Activated CD4-positive, alpha-beta T cell treated with anti-CD3 and anti-CD28 coated beads, Interleukin-2, amount 50 U/mL, for 4 hours (primary cell): ENCODE measurements around the gene DPH7.
"Not testable (repeated sequence)": the region's sequence is repeated elsewhere in the genome, so short reads cannot be mapped to it uniquely, and the experiment has no call there.

Experiments
- DNase-seq, 2 experiments: peaks; one replicate each; pipeline ENCODE4 v3.0.0-alpha.2; 2020

Gene DPH7

DNA sequence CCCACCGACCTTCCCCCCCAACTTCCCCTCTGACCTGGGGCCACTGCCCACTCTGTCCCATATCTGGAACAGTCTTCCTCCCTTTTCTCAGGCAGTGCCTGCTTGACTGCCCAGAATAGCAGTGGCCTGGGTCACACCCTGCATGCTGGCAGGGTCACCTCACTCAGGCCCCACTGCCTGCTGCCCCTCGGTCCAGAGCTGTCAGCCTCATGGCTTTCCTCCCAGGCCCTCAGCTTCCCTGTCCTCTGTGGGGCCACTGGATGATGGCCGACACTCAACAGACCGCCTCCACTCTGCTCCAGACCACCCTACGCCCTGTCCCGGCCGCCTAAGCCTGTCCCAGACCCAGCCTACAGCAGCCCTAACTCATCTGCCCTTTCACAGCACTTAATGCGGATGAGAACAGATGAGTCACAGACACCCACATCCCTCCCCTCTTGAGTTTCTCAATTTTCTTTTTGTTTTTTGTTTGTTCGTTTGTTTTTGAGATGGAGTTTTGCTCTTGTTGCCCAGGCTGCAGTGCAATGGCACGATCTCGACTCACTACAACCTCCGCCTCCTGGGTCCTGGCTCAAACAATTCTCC lies 34.5 kb downstream of the DPH7 start:
- DNase-seq = no peak

DNA sequence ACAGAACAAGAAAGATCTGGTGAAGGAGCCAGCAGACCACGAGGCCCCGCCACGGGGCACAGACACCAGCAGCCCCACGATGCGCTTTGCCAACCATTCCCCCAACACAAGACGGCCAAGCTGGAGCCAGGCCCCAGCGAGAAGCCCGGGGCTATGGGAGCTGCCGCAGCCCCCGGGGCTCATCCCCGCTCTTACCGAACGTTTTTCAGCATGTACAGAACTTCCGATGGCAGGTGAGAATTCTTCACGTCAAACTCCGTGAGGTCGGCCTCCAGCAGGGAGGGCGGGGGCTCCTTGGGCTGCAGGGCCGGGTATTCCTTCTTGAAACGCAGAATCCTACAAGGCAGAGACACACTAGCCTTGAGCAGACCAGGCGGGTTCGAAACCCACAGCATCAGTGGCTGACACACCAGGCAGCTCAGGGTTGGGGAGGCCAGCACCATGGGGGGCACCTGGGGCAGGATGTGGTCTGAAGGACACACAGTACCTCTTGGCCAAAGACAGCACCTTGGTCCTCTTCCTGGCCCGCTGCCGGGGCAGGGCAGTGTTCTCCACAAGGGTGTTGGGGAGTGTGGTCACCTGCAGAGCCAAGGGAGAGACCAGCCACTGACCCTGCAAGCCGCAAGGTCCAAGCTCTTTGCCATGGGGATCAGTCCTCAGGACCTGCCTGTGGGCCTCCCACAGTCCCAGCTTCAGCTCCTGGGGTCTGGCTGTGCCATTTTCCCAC lies 35.3 kb downstream of the DPH7 start:
- no peak for DNase-seq

DNA sequence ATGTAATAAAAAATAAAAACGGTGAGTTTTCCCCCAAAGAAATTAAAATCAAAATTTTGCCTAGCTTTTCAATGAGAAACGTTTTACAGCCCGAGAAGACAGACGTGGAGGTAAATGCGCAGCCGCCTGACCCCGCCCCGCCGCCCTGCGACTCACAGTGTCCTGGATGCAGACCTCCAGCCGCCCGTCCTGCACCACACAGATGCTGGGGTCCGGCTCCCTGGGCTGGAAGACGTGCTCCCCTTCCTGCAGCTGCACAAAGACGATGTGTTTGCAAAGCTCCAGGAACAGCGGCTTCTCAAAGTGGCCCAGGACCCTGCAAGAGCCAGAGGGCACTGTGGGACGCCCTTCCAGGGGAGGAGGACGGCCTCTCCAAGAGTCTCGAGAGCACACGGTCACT lies 36.2 kb downstream of the DPH7 start:
- DNase-seq = no peak

DNA sequence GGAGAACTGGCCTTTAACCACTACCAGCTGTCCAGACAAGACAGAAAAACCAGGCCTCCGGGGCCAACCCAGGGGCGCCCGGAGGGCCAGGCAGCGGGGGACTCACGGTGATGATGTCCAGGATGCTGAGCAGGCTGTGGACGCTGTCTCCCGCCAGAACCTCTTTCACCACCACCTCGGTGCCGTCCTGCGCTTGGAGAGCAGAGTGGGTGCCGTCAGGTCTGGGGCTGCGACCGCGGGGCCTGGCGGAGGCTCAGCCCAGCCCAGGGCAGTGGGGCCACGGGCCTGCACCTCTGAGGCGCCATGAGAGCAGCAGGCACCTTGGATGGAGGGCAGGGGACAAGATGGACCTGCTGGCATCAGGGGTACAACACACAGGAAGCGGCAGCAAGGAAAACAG lies 38.2 kb downstream of the DPH7 start:
- no peak for DNase-seq

DNA sequence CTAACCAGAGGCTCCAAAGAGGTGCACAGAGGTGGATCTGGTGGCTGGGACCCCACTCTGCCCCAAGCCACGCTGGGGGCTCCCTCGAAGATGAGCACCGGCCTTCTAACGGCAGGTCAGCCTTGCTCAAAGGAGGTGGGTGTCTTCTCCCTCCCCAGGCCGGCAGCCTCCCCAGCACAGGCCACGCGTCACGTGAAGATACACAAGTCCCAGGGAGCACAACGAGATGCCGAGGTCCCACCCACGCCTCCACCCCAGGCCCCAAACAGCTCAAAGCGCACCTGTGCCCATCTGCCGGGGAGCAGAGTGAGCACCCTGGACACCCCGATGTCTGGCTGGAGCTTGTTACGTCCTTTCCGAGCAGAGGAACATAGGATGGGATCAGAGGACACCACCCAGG lies 40.7 kb downstream of the DPH7 start:
- no peak for DNase-seq

DNA sequence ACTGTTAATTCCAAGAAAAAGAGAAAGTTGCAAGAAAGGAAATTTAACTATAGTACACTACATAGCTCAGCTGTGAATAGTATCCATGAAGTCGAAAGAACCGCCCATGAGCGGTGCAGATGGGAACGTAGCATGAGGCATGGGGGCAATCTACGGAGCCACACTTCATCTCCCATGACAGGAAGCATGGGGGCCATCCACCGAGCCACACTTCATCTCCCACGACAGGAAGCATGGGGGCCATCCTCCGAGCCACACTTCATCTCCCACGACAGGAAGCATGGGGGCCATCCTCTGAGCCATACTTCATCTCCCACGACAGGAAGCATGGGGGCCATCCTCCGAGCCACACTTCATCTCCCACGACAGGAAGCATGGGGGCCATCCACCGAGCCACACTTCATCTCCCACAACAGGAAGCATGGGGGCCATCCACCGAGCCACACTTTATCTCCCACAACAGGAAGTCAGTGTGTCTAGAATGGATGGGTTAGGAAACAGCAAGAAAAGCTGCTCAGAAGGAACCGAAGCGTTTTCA lies 42.1 kb downstream of the DPH7 start:
- DNase-seq = not testable (repeated sequence)

DNA sequence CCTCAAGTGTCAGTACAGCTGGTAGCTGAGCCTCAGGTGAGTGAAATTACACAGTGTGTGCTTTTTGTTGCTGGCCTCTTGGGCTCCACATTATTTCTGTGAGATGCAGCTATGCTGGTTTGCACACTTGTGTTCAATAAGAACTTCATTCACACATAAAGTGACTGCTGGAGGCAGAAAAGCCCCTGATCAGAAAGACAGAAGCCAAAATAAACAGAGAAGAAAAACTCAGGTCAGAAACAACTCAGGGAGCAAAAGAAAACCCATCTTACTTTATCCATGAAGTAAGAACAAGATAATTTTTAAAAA lies 43.7 kb downstream of the DPH7 start:
- DNase-seq = no peak

DNA sequence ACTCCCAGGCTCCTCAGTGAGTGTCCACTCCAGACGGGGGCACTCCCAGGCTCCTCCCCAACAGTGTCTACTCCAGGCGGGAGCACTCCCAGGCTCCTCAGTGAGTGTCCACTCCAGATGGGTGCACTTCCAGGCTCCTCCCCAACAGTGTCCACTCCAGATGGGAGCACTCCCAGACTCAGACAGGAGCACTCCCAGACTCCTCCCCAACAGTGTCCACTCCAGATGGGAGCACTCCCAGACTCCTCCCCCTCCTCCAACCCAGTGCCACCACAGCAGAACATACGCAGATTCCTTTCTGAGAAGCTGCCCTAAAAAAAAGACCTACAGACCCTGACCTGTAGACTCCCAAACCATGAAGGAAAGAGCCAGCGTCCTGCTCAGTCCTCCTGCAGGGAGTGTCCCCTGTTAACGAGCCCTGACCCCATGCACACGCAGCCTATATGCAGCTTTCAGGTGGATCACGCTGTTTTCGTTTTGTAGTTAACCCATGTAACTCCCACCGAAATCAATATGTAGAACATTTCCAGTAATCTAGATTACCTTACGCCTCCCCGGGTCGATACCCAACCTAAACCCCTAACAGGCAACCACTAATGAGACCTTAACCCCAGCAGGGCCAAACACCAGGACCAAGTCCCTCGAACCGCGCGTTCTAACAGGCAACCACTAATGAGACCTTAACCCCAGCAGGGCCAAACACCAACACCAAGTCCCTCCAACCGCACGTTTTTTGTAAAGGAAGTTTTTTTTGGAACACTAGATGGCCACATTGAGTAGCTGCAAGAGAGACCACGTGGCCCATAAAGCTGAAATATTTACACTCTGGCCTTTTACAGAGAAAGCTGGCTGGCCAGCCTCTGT lies 44.2 kb downstream of the DPH7 start:
- no peak for DNase-seq

DNA sequence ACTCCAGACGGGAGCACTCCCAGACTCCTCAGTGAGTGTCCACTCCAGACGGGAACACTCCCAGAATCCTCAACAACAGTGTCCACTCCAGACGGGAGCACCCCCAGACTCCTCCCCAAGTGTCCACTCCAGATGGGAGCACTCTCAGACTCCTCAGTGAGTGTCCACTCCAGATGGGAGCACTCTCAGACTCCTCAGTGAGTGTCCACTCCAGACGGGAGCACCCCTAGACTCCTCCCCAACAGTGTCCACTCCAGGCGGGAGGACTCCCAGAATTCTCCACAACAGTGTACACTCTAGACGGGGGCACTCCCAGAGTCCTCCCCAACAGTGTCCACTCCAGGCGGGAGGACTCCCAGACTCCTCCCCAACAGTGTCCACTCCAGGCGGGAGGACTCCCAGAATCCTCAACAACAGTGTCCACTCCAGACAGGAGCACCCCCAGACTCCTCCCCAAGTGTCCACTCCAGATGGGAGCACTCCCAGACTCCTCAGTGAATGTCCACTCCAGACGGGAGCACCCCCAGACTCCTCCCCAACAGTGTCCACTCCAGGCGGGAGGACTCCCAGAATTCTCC lies 45.7 kb downstream of the DPH7 start:
- DNase-seq = not testable (repeated sequence)

DNA sequence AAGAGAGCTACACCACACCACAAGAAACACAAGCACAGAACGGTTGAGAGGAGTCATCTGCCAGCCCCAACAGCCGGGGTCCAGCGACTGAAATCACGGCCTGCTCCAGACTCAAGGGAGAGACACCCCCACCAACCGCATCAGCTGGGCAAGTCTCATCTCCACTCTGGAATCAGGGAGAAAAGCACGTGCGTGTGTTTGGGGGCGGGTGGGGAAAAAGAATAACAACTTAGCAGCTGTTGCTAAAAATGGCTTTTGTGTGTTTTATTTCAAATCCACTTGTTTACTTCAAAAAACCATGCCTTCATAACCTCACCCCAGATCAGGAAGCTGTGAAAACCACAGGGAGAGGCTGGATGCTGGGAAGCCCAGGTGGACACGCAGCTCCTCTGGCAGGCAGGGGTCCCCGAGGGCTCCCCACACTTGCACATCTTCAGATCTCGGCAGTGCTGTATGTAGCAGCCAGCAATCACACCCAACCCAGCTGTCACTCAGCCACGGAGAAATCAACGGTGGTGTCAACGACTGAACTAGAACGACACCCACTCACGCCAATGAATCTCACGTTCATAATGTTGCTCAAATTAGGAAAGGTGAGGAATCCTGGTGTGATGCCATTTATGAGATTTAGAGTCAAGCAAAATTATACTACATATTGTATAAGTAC lies 47.5 kb downstream of the DPH7 start:
- no peak for DNase-seq

DNA sequence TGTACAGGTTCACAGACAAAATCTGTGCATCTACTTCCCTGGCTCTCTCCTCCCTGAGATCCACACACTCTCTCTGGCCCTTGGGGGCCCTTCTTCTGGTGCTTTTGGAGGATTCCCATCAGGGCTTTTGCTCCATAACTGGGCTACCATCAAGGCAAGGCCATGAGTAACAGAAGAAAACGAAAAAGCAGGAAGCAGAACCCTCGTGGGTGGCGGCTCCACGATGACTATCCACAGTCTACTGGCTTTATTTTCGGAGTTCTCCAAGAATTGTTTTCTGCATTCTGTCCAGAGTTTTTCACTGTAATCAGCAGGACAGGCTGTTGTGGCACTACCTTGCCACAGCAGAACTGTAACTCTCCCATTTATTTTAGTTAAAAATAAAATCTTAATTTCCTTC lies 48.4 kb downstream of the DPH7 start:
- DNase-seq = no peak

DNA sequence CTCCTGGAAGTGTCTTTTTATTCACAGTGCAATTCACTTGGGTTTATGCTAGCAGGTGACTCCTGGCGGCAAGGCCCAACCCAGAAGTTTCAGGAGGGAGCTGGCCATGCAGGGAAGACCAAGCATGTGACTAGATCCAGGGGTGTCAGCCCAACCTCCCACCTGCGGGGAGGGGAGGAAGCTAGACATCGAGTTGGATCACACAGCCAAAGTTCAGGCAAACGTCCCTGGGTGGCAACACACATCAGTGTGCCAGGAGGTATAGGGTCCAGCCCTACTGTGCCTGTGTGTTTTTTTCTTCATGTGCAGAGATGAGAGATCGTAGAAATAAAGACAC lies 53.8 kb downstream of the DPH7 start:
- DNase-seq = no peak

DNA sequence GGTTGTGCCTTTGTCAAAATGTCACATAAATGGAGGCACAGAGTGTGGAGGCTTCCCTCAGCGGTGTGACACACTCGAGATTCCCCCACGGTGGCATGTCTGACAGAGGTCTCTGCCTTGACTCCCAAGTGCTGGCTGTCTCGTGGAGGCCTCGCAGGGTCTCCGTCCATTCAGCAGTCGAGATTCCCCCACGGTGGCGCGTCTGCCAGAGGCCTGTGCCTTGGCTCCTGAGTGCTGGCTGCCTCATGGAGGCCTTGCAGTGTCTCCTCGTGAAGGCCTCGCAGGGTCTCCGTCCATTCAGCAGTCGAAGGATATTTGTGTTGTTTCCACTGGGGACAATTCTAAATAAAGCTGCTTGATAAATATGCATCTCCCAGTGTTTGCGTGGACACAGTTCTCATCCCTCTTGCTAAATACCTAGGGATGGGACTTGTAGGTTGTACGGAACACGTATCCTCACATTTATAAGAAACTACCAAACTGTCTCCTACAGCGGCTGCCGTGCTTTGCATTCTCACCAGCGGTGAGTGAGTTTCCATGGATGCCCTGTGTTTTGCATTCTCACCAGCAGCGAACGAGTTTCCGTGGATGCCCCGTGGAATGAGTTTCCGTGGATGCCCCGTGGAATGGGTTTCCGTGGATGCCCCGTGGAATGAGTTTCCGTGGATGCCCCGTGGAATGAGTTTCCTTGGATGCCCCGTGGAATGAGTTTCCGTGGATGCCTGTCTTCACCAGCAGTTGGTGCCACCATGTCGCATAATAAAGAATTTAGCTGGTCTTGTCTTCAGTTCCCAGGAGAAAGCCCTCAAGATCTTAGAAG lies 54.4 kb downstream of the DPH7 start:
- no peak for DNase-seq

DNA sequence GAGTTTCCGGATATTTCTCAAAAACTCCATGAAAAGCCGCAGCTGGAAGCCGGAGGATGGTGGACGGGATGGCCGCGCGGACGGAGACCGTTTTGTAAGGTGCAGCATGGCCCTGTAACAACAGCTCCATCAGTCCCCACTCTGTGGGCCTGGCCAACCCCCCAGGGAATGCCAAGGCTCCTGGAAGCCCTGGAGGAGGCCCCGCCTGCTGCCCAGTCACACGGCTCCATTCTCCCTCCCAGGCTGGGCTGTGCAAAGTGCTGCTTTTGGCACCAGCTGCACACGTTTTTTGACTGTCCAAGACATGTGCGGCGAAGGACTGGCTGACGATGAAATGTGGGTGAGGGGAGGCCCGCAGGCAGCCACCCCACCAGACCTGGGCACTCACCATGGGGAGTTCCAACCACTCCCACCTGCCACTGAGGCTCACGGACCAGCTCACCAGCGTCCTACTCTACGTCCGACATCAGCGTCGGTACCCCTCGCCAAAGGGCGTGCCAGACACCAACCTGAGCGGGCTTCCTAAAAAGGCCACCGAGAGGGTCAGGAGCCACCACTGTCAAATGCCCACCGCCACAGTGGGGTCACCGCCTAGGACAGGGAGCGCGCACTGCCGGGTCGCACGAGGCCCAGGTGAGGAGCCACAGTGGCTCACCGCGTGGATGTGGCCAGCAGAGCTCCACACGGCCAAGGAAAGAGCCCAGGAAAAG lies 55.8 kb downstream of the DPH7 start:
- no peak for DNase-seq

DNA sequence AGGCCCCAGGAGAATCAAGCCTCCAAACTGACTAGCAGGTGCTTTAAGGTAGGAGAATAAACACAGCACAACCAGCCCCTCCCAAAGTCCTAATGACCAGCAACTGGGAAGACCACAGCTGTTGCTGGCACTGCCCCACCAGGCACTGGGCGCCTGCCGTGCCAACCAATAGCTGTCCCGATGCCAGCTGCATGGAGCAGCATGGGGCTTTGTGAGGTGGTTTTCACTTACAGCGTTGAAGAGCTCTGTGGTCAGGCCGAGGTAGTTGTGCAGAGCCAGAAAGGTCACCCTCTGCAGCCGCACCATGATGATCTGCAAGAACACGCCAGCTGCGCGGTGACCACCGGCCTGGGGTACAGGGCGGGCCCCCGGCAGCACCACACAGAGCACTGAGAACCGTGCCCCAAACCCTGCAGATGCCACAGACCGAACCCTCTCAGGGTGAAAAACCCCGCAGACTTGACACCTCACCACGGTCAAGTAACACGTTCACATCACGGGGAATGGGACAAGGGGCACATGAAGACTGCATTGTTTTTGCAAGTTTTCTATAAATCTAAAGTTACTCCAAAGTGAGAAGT lies 57.2 kb downstream of the DPH7 start:
- no peak for DNase-seq

DNA sequence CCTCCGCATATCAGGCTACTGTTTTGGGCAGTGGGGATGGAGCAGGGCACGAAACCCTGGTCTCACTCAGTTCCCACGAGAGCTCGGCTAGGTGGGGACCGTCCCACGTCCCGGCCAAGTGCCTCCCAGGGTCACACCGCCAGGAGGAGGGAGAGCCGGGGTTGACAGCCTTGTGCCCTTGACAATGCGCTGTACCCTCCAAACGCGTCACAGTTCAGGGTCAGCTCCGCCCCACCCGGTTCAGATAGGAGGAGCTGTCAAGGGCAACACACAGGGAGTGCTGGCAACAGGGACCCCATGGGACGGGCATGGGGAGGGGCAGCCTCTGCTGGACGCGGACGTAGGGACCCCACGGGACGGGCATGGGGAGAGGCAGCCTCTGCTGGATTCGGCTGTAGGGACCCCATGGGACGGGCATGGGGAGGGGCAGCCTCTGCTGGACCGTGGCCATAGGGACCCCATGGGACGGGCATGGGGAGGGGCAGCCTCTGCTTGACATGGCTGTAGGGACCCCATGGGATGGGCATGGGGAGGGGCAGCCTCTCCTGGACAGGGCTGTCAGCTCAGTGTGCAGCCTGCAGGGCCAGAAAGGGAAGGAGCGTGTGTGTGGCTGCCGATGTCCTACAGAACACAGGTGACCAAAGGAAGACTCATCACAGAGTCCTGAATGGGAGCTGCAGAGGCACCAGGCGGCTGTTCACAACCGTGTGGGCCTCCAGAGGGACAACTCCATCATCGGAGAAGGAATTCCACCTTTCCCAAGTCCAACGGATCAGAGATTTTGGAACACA lies 57.9 kb downstream of the DPH7 start:
- DNase-seq = no peak

DNA sequence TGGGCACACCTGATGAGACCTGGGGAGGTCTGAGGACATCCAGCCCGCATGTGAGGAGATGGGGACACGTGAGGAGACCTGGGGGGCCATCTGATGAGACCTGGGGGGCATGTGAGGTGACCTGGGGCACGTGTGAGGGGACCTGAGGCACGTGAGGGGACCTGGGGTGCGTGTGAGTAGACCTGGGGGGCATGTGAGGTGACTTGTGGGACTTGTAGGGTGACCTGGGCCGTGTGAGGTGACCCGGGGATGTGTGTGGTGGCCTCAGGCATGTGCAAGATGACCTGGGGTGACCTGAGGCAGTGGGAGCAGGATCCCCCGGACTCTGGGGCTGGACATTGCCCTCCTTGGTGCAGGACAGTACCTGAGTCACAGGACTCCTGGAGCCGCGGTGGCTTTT lies 59.2 kb downstream of the DPH7 start:
- no peak for DNase-seq

DNA sequence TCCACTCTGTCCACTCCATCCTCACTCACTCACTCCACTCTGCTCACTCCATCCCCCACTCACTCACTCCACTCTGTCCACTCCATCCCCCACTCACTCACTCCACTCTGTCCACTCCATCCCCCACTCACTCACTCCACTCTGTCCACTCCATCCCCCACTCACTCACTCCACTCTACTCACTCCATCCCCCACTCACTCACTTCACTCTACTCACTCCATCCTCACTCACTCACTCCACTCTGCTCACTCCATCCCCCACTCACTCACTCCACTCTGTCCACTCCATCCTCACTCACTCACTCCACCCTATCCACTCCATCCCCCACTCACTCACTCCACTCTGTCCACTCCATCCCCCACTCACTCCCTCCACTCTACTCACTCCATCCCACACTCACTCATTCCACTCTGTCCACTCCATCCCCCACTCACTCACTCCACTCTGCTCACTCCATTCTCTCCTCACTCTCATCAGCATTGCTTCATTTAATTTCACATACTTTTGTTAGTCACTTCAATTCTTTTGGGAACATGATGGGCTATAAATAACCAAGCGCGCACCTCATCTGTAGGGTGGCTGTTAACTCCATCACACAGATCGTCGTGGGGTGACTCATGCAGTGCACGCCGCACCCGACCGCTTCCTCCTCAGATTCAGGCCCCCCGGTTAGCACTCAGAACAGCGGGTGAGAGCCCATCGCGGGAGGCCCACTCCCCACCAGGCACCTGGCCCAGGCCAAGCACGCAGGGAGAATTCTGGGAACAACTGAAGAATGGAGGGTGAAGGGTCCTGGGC lies 59.9 kb downstream of the DPH7 start:
- DNase-seq = not testable (repeated sequence)

DNA sequence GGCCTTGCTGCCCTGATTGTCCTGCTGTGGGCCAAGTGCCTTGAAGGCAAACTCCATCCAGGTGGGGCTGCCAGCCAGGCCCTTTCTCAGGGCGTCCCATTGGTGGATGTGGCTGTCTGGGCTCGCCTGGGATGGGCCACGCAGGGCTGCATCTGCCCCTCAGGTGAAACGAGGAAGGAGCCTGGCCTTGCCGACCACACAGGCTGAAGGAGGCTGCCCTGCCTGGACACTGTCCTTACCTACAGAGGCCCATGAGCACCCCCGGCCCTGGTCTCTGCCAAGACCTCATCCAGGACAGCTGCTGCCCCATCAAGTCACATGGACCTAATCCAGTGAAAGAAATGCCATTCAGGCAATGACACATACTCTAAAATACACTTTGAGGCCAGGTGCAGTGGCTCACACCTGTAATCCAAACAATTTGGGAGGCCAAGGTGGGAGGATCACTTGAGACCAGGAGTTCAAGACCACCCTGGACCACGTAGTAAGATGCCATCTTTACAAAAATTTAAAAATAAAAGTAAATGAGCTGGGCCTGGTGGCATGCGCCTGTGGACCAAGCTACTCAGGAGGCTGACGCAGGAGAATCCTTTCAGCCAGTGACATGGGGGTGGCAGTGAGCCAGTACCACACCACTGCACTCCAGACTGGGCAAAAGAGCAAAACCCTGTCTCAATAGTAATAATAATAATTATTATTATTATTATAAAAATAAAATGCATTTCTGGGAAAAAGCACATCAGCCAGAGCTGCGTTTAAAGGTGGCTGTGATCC lies 62.4 kb downstream of the DPH7 start:
- DNase-seq = no peak
